Fibroblast of villous mesenchyme (primary cell): ENCODE data around the gene PLEKHA1. TPM values are rescaled to one million over a fixed set of nuclear protein-coding genes. Genes with fewer than 3 reads are reported as not detected.

ENCODE experiments used
- DNase-seq: peaks from one replicate; pipeline ENCODE4 v3.0.0-alpha.2; 2010; ENCODE audit warnings: low read depth
- H3K4me3 ChIP-seq: 2 replicates; pipeline ENCODE4 v1.5.1; 2011; ENCODE audit warnings: low read depth, mild to moderate bottlenecking, low read length
- total RNA-seq: library from RNA; depleted of rRNA; stranded (reverse); fragments of >200 nt; gene quantifications from 2 replicates; pipeline ENCODE4 v1.2.3, GENCODE V29; 2012
- TF ChIP-seq, protein P1 (sequence below): IDR thresholded peaks from 2 replicates; pipeline ENCODE4 v1.5.1; 2012; ENCODE audit warnings: low read depth, mild to moderate bottlenecking, low read length; ENCODE audit not compliant: insufficient read depth

The PLEKHA1 gene
- total RNA-seq, 1 donor = 15.5 TPM

DNA sequence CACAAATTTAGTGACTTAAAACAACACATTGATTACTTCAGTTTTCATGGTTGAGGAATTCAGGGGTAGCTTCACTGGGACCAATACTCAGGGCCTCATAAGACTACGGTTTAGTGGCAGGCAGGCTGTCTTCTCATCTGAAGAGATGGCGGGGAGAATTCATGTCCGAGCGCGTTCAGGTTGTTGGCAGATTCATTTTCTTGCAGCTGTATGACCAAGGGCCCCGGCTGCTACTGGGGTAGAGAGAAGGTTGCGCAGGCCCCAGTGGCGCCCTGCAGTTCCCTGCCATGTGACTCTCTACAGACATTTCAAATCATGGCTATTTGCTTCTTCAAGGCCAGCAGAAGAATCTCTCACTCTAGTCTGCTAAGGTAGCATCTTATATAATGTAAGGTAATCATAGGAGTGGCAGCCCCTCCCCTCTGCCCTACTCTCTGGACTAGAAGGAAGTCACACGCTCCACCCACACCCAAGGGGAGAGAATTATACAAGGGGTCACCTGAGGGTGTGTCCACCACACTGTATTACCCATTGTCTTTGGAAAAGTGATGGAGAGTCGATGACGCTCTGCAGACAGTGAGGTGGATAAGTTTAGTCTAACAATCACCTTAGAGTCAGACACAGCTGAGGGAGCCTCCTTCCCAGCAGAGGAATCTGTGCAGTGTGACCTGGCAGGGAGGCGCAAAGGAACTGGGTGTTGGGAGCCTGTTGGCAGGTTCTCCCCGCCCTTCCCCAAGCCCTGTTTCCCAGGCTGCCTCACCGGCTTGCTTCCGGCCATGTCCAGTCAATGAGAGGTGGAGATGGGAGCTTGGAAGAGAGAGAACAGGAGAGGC, 35.7 kb upstream of the PLEKHA1 start:
- no peak for DNase-seq
- no peak overlapping the region for H3K4me3 ChIP-seq
- TF ChIP-seq, protein P1, sequence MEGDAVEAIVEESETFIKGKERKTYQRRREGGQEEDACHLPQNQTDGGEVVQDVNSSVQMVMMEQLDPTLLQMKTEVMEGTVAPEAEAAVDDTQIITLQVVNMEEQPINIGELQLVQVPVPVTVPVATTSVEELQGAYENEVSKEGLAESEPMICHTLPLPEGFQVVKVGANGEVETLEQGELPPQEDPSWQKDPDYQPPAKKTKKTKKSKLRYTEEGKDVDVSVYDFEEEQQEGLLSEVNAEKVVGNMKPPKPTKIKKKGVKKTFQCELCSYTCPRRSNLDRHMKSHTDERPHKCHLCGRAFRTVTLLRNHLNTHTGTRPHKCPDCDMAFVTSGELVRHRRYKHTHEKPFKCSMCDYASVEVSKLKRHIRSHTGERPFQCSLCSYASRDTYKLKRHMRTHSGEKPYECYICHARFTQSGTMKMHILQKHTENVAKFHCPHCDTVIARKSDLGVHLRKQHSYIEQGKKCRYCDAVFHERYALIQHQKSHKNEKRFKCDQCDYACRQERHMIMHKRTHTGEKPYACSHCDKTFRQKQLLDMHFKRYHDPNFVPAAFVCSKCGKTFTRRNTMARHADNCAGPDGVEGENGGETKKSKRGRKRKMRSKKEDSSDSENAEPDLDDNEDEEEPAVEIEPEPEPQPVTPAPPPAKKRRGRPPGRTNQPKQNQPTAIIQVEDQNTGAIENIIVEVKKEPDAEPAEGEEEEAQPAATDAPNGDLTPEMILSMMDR = no peak

DNA sequence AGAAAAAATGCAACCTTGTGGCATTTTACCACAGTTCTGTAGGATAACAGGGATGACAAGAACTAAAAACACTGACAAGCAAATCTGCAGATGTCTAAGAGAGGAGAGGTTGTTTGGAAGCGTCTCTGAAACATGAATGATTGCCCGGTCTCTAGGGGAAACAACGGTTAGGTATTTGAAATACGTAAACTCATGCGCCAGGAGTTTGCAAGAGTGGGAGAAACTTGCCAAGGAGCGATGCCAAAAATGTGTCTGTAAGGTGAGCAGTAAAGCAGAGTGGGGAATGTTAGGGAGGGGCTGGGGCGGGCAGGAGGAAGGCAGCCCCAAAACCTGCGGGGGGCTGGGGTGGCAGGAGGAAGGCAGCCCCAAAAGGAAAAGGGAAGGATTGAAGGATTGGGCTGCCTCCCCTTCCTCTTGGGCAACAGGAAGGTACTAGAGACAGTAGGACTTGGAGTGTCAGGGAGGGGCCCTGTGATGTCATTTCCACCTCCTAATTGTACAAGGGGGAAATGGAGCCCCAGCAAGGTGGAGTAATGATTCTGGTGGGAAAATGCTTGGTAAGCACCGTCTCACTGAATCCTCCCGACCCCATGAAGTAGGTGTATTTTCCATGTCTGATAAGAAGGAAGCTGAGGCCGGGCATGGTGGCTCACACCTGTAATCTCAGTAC, 33.2 kb upstream of the PLEKHA1 start:
- no peak overlapping the region for H3K4me3 ChIP-seq
- peak; percentile 9 for DNase-seq
- TF ChIP-seq, protein P1 = no peak

DNA sequence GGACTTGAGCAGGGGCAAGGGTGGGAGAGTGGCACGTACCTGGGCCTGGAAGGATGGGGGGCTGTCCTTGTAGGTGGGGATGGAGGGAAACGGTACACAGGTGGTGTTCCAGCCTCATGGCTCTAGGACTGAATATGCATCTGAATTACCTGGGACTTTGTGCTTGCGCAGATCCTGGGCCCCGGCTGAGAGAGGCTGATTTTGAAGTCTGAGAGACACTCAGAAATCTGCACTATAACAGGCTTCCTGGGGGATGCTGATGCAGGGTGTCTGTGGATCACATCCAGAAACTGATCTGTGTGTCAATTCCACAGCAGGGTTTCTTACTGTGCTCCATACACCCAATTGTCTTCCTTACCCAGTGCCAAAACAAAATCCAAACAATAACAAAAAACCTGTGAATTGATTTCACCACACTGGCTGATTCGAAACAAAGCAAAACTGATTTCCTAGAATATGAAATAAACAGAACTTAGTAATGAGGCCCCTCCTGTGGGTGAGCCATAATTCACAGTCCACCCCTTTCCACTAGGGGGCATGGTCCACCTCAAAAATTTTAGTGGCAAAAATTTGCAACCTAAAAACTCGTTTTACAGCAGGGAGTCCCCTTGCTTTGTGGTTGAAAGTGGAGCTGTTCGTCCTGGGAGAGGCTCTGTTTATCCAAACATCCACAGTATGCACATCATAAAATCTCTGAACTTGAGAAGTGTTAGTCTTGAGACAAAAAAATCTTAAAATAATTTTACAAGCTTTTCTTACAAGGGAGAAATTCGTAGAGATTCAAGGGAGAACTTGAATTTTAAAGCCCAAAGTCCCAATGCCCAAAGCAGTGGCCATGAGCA, 32.0 kb upstream of the PLEKHA1 start:
- peak; percentile 78 for DNase-seq
- no peak overlapping the region for H3K4me3 ChIP-seq
- TF ChIP-seq, protein P1 = peak; percentile 83

DNA sequence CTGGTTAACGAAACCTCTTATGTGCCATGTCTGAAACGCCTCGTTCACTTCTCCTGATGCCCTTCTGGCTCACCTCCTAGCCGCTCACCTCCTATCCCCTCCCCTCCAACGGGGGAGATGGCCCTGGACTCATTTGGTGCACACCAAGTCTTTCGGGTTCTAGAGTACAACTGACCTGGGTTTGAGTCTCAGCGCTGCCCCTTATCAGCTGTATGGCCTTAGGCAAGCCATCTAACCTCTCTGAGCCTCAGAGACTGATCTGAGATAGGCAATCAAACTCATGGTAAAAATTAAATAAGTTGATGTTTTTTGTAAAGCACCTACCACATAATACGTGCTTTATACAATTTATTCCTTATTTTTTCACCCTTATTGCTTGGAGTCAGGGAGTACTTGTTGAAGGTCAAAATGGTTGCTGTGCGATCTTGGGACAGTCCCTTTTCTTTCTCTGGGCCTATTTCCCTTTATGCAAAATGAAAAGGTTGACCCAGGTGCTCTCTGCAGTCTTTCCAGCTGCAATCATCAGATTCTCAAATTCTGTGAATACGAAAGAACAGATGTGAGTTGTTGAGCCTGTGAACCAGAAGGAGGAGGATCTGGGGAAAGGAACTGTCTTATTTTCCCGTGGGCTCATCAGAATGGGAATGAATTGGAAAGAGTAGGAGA, 31.2 kb upstream of the PLEKHA1 start:
- no peak for DNase-seq
- TF ChIP-seq, protein P1 = no peak

DNA sequence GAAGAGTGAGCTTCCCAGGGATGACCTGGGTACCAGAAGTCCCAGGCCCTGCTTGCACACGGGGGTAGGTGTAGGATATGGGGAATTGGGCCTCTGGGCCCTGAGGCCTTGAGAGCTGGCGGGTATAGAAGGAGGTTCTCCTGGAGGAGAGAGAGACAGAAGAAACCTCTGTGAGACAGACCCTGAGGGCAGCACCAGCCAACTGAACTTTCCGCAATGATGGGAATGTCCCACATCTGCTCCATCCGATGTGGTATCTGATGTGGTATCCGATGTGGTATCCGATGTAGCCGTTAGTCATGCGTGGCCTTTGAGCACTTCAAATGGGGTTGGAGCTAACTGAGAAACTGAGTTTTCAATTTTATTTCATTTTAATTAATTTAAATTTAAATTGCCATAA, 30.6 kb upstream of the PLEKHA1 start:
- DNase-seq = no peak
- TF ChIP-seq, protein P1 = no peak
- H3K4me3 ChIP-seq = no peak overlapping the region

More for the DNA sequence above, 31.2 kb upstream of the PLEKHA1 start:
- no peak overlapping the region for H3K4me3 ChIP-seq

DNA sequence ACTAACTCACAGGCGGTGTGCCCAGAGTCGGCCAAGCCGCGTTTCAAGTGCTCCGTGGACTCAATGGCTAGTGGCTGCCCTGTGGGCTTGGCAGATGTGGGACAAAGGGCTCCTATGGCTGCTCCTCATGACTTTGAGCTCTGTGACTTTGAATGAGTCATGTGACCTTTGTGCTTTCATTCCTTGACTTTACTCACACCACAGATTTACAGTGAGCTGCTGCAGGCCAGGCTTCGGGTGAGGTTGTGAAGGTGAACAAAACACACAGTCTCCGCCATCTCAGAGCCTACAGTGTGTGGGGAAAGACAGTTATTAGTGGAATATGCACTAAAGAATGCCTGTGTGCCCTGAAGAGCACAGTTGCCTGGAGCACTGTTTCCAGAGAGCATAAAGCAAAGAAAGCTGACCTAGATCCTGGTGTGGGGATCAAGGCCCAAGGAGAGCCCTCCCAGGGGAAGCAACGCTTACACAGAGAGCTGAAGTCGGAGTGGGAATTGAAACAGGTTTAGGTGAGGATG, 29.7 kb upstream of the PLEKHA1 start:
- peak; percentile 47 for DNase-seq
- H3K4me3 ChIP-seq = no peak overlapping the region
- TF ChIP-seq, protein P1 = no peak
